ENCODE results near the gene RAB15. TPM values are rescaled to one million over a fixed set of nuclear protein-coding genes. Genes with fewer than 3 reads are reported as not detected.

Gene RAB15
- total and polyA plus RNA-seq, 4 donors: 4.1 to 10.2 (median 8.5) TPM

- ATAC-seq (ENCODE audit: low FRiP score) (no peak), DNase-seq (no peak)
- intact Hi-C loops (cut with DNase I): no loop called here
- WGBS, 2 donors: 15 to 20% methylated on average over 3 of the region's 3 CpGs
- no peaks in the 10 kb centered on the region for H3K27me3 ChIP-seq (ENCODE audit: control insufficient read depth in 1 of 2, insufficient read depth in 2 of 2, low read length in 1 of 2)
- H3K9me3 ChIP-seq (ENCODE audit: control insufficient read depth, low read length): no peaks in the 10 kb centered on the region
- peak overlapping the region in 1 of 2 donors; percentile 69 for H3K27ac ChIP-seq (ENCODE audit: low read depth in 1 of 2, low read length in 2 of 2)
- H3K36me3 ChIP-seq (ENCODE audit: control insufficient read depth in 1 of 2, insufficient read depth in 2 of 2, low read length in 1 of 2): no peaks in the 10 kb centered on the region
- peak overlapping the region in 1 of 2 donors; percentile 10 for H3K4me3 ChIP-seq (ENCODE audit: low read length in 2 of 2)
- H3K4me1 ChIP-seq (ENCODE audit: control insufficient read depth in 1 of 2, insufficient read depth in 2 of 2, low read length in 2 of 2): peaks cover 8 to 12% of the 10 kb centered on the region in 2 donors
Measured at GRCh38 chr14:64930085-64930843, 41.9 kb downstream of the RAB15 start.

DNA sequence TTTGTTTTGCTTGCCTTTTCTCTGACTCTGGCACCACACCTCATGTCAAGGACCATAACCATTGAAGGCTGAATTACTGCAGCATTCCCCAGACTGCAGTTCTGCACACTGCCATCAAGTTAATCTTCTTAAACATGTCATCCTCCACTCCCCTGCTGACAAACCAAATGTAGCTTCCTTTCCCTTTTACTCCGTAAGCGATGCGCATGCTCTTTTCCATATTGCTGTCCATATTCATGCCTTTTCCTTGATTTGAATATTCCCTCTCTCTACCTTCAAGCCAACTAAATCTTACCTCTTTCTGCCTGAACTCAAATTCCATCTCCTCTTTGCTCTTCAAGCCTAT lies 43.1 kb downstream of the RAB15 start:
- no peaks in the 10 kb centered on the region for H3K36me3 ChIP-seq (ENCODE audit: control insufficient read depth in 1 of 2, insufficient read depth in 2 of 2, low read length in 1 of 2)
- H3K9me3 ChIP-seq (ENCODE audit: control insufficient read depth, low read length): no peaks in the 10 kb centered on the region
- no peaks in the 10 kb centered on the region for H3K27me3 ChIP-seq (ENCODE audit: control insufficient read depth in 1 of 2, insufficient read depth in 2 of 2, low read length in 1 of 2)
- intact Hi-C loops (cut with DNase I): no loop called here
- no peak overlapping the region for H3K27ac ChIP-seq (ENCODE audit: low read depth in 1 of 2, low read length in 2 of 2)
- whole genome bisulfite sequencing, 2 donors: 92 to 96% methylated on average over 3 of the region's 3 CpGs
- H3K4me3 ChIP-seq (ENCODE audit: low read length in 2 of 2): no peak overlapping the region
- DNase-seq: no peak
- ATAC-seq (ENCODE audit: low FRiP score): no peak
- peaks cover 6 to 12% of the 10 kb centered on the region in 2 donors for H3K4me1 ChIP-seq (ENCODE audit: control insufficient read depth in 1 of 2, insufficient read depth in 2 of 2, low read length in 2 of 2)

GRCh38 chr14:64928239-64929013 lies 43.7 kb downstream of the RAB15 start:
- H3K36me3 ChIP-seq (ENCODE audit: control insufficient read depth in 1 of 2, insufficient read depth in 2 of 2, low read length in 1 of 2): no peaks in the 10 kb centered on the region
- H3K9me3 ChIP-seq (ENCODE audit: control insufficient read depth, low read length): no peaks in the 10 kb centered on the region
- no peaks in the 10 kb centered on the region for H3K27me3 ChIP-seq (ENCODE audit: control insufficient read depth in 1 of 2, insufficient read depth in 2 of 2, low read length in 1 of 2)
- H3K4me1 ChIP-seq (ENCODE audit: control insufficient read depth in 1 of 2, insufficient read depth in 2 of 2, low read length in 2 of 2): peaks cover 6 to 12% of the 10 kb centered on the region in 2 donors
- intact Hi-C loops (cut with DNase I): no loop called here
- no peak for ATAC-seq (ENCODE audit: low FRiP score)
- H3K27ac ChIP-seq (ENCODE audit: low read depth in 1 of 2, low read length in 2 of 2): no peak overlapping the region
- WGBS, 2 donors: 78% methylated on average over 7 of the region's 7 CpGs
- no peak overlapping the region for H3K4me3 ChIP-seq (ENCODE audit: low read length in 2 of 2)
- no peak for DNase-seq

DNA sequence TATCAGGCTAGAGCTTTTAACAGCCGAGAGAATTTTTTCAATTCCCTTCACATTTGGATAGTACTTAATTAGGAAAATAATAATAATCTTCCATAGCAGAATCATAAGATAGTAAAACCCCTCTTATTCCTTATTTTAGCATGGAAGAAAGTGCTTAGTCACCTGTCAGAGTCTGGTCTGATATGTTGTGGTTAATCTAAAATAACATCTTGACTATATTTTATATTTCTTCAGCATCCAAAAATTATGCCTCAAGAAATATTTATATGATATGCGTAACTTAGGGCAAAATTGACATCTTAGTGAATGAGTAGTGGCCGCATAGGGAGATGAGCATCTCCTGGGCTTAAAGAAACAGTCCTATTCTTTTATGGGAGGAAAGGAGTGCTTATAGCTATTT lies 45.1 kb downstream of the RAB15 start:
- Histone ChIP-seq H3K36me3 (ENCODE audit: control insufficient read depth in 1 of 2, insufficient read depth in 2 of 2, low read length in 1 of 2) (no peaks in the 10 kb centered on the region), H3K27me3 (ENCODE audit: control insufficient read depth in 1 of 2, insufficient read depth in 2 of 2, low read length in 1 of 2) (no peaks in the 10 kb centered on the region), H3K27ac (ENCODE audit: low read depth in 1 of 2, low read length in 2 of 2) (no peak overlapping the region), H3K4me1 (ENCODE audit: control insufficient read depth in 1 of 2, insufficient read depth in 2 of 2, low read length in 2 of 2) (peaks cover 6 to 12% of the 10 kb centered on the region in 2 donors), H3K4me3 (ENCODE audit: low read length in 2 of 2) (no peak overlapping the region), H3K9me3 (ENCODE audit: control insufficient read depth, low read length) (no peaks in the 10 kb centered on the region)
- no peak for DNase-seq
- no peak for ATAC-seq (ENCODE audit: low FRiP score)
- intact Hi-C loops (cut with DNase I): no loop called here
- WGBS, 2 donors: 66 to 71% methylated on average over 3 of the region's 3 CpGs

DNA sequence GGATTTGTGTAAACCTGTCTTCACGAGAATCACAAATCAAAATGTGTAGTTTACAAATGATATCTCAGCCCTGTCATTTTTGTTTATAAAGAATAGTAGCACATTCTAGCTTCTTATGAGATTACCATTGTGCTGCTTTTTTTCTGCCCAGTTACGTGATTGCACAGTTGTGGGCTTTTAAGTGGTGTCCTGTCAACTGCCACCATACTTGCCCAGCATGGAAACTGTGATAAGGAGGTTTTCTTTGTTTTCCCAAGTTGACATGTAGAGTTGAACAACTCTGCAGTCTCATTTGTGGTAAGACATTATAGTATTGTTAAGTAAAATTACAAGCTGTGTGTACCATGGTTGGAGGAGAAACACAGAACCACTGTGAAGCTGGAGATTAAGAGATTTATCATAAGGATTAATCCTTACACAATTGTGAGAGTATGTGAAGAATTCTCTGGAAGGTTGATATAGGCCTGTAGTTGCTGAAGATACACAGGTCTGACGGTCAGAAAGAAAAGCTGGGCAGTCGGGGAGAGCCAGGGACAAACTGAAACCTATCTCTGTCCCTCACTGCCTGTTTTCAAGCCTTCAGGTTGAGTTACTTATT lies 45.6 kb downstream of the RAB15 start:
- Histone ChIP-seq H3K36me3 (ENCODE audit: control insufficient read depth in 1 of 2, insufficient read depth in 2 of 2, low read length in 1 of 2) (no peaks in the 10 kb centered on the region), H3K27ac (ENCODE audit: low read depth in 1 of 2, low read length in 2 of 2) (no peak overlapping the region), H3K27me3 (ENCODE audit: control insufficient read depth in 1 of 2, insufficient read depth in 2 of 2, low read length in 1 of 2) (no peaks in the 10 kb centered on the region), H3K9me3 (ENCODE audit: control insufficient read depth, low read length) (no peaks in the 10 kb centered on the region), H3K4me1 (ENCODE audit: control insufficient read depth in 1 of 2, insufficient read depth in 2 of 2, low read length in 2 of 2) (peaks cover 6 to 12% of the 10 kb centered on the region in 2 donors), H3K4me3 (ENCODE audit: low read length in 2 of 2) (no peak overlapping the region)
- WGBS, 2 donors: 45 to 50% methylated on average over 4 of the region's 4 CpGs
- intact Hi-C loops (cut with DNase I): no loop called here
- no peak for ATAC-seq (ENCODE audit: low FRiP score)
- DNase-seq: no peak

DNA sequence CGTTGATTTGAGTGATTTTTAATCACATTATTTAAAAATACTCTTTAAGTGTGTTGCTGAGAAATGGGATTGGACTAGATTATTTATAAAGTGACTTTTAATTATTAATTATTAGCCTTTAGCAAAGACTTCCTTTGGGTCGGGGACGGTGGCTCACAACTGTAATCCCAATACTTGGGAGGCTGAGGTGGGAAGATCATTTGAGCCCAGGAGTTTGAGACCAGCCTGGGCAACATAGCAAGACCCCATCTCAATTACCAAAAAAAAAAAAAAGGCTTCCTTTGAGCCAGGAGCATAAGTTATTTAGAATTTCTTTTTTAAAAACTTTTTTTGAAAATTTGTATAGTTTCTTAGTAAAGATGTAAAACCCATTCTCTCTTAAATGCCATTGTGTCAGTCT lies 49.1 kb downstream of the RAB15 start:
- intact Hi-C loops (cut with DNase I): no loop called here
- WGBS, 2 donors: 86 to 92% methylated on average over 3 of the region's 3 CpGs
- Histone ChIP-seq H3K27me3 (ENCODE audit: control insufficient read depth in 1 of 2, insufficient read depth in 2 of 2, low read length in 1 of 2) (no peaks in the 10 kb centered on the region), H3K9me3 (ENCODE audit: control insufficient read depth, low read length) (no peaks in the 10 kb centered on the region), H3K36me3 (ENCODE audit: control insufficient read depth in 1 of 2, insufficient read depth in 2 of 2, low read length in 1 of 2) (no peaks in the 10 kb centered on the region), H3K27ac (ENCODE audit: low read depth in 1 of 2, low read length in 2 of 2) (no peak overlapping the region), H3K4me1 (ENCODE audit: control insufficient read depth in 1 of 2, insufficient read depth in 2 of 2, low read length in 2 of 2) (peaks cover 3 to 7% of the 10 kb centered on the region in 2 donors), H3K4me3 (ENCODE audit: low read length in 2 of 2) (no peak overlapping the region)
- no peak for ATAC-seq (ENCODE audit: low FRiP score)
- no peak for DNase-seq

- 7 to 27% methylated on average over 2 of the region's 2 CpGs for WGBS, 2 donors
- Histone ChIP-seq H3K4me1 (ENCODE audit: control insufficient read depth in 1 of 2, insufficient read depth in 2 of 2, low read length in 2 of 2) (peaks cover under 1 to 7% of the 10 kb centered on the region in 2 donors), H3K4me3 (ENCODE audit: low read length in 2 of 2) (no peak overlapping the region), H3K27me3 (ENCODE audit: control insufficient read depth in 1 of 2, insufficient read depth in 2 of 2, low read length in 1 of 2) (no peaks in the 10 kb centered on the region), H3K9me3 (ENCODE audit: control insufficient read depth, low read length) (no peaks in the 10 kb centered on the region), H3K36me3 (ENCODE audit: control insufficient read depth in 1 of 2, insufficient read depth in 2 of 2, low read length in 1 of 2) (no peaks in the 10 kb centered on the region), H3K27ac (ENCODE audit: low read depth in 1 of 2, low read length in 2 of 2) (peak overlapping the region; percentile 57 to 67)
- intact Hi-C loops (cut with DNase I): no loop called here
- DNase-seq (no peak), ATAC-seq (ENCODE audit: low FRiP score) (no peak)
Measured at GRCh38 chr14:64920465-64920864, 51.7 kb downstream of the RAB15 start.

- no peak for ATAC-seq (ENCODE audit: low FRiP score)
- H3K4me1 ChIP-seq (ENCODE audit: control insufficient read depth in 1 of 2, insufficient read depth in 2 of 2, low read length in 2 of 2): peaks cover 6 to 7% of the 10 kb centered on the region in 2 donors
- peak in 1 of 2 donors; percentile 65 for DNase-seq
- intact Hi-C loops (cut with DNase I): loop anchor here in 1 of 2 donors (10.0 kb wide), 1 partner anchor 375 kb away; the partner anchor contains the start of genes HSPA2 and PPP1R36
- no peaks in the 10 kb centered on the region for H3K36me3 ChIP-seq (ENCODE audit: control insufficient read depth in 1 of 2, insufficient read depth in 2 of 2, low read length in 1 of 2)
- H3K27me3 ChIP-seq (ENCODE audit: control insufficient read depth in 1 of 2, insufficient read depth in 2 of 2, low read length in 1 of 2): no peaks in the 10 kb centered on the region
- no peaks in the 10 kb centered on the region for H3K9me3 ChIP-seq (ENCODE audit: control insufficient read depth, low read length)
- WGBS, 2 donors: 22 to 23% methylated on average over 5 of the region's 5 CpGs
- no peak overlapping the region for H3K4me3 ChIP-seq (ENCODE audit: low read length in 2 of 2)
- peak overlapping the region in 1 of 2 donors; percentile 92 for H3K27ac ChIP-seq (ENCODE audit: low read depth in 1 of 2, low read length in 2 of 2)
Measured at GRCh38 chr14:64919618-64920017, 52.5 kb downstream of the RAB15 start.

All from aorta (tissue), 5 donors.